Left lung (tissue), 10 donors: Measurements from ENCODE around the gene RUFY2. TPM values are rescaled to one million over a fixed set of nuclear protein-coding genes. Genes with fewer than 3 reads are reported as not detected.

Source experiments
- ATAC-seq: fragments of 200-7000 bp; cut with Tn5 transposase; one replicate; pipeline ENCODE4 v1.9.1; 2020; ENCODE audit warnings: moderate library complexity
- DNase-seq, 4 donors: peaks; one replicate each; pipeline ENCODE4 v3.0.0-alpha.2; 2013 to 2020
- H3K27ac ChIP-seq, 2 donors: fragments of 200-600 bp; sonication (generic) in 1 of 2; one replicate each; pipeline versions ENCODE4 v1.5.0 to v1.8.0; 2020 to 2021
- H3K27me3 ChIP-seq, 2 donors: fragments of 200-600 bp; sonication (generic) in 1 of 2; one replicate each; pipeline versions ENCODE4 v1.5.0 to v1.8.0; 2020 to 2021
- H3K36me3 ChIP-seq, 2 donors: fragments of 200-600 bp; sonication (generic) in 1 of 2; one replicate each; pipeline versions ENCODE4 v1.5.0 to v1.8.0; 2020 to 2021
- H3K4me1 ChIP-seq, 2 donors: fragments of 200-600 bp; one replicate each; pipeline ENCODE4 v1.8.0; 2021
- H3K4me3 ChIP-seq, 2 donors: fragments of 200-600 bp; sonication (generic) in 1 of 2; one replicate each; pipeline versions ENCODE4 v1.5.0 to v1.8.0; 2020 to 2021; ENCODE audit warnings: mild to moderate bottlenecking in 1 of 2
- H3K9me3 ChIP-seq, 2 donors: fragments of 200-600 bp; sonication (generic) in 1 of 2; one replicate each; pipeline versions ENCODE4 v1.5.0 to v1.8.0; 2020 to 2021
- CTCF ChIP-seq, 2 donors: fragments of 200-600 bp; sonication (generic) in 1 of 2; IDR thresholded peaks; one replicate each; pipeline versions ENCODE4 v1.5.0 to v1.8.0; 2021; ENCODE audit warnings: antibody characterized with exemption in 2 of 2
- intact Hi-C, 2 donors: fragments of 100-400 bp; cut with DNase I; formaldehyde crosslinking; loops; one replicate each; pipeline versions ENCODE4 v1.11.2 to v1.14.2; 2022
- polyA plus RNA-seq, 6 donors: library from polyadenylated mRNA; unstranded; fragments of 120-200 nt; gene quantifications; one replicate each; pipeline ENCODE4 v1.2.1, GENCODE V29; 2013; ENCODE audit not compliant: insufficient read length in 6 of 6
- total RNA-seq, 2 donors: library from RNA; stranded (reverse); fragmentation: NEBNext Ultra II Directional; extraction: Animal tissue kit (Norgen Biotek cat#: 25700); gene quantifications; one replicate each; pipeline ENCODE4 v1.2.1, GENCODE V29; 2021
- donor health status: DM: no; HTN: yes; CAD: no.
- donor health status: DM: no; HTN: no; CAD: no.

Gene RUFY2
- total and polyA plus RNA-seq, 8 donors, result 17.1 to 47.2 (median 41.1) TPM

- DNase-seq (no peak), ATAC-seq (no peak)
- peaks cover 23 to 54% of the 10 kb centered on the region in 2 donors for H3K4me1 ChIP-seq
- peak overlapping the region in 1 of 2 donors; percentile 3 for H3K4me3 ChIP-seq
- no peaks in the 10 kb centered on the region for H3K9me3 ChIP-seq
- H3K27ac ChIP-seq, result peak overlapping the region in 1 of 2 donors; percentile 33
- peaks cover 7 to 37% of the 10 kb centered on the region in 2 donors for H3K36me3 ChIP-seq
- TF ChIP-seq CTCF (IDR thresholded peaks at IDR 0.05), result no peak
- no peaks in the 10 kb centered on the region for H3K27me3 ChIP-seq
- intact Hi-C loops, result no loop called here
Observed at GRCh38 chr10:68336754-68337351, 70.2 kb downstream of the RUFY2 start.

- DNase-seq, result no peak
- H3K4me1 ChIP-seq, result peaks cover 23 to 67% of the 10 kb centered on the region in 2 donors
- intact Hi-C loops, result no loop called here
- H3K4me3 ChIP-seq, result peak overlapping the region; percentile 78 to 82
- peak overlapping the region in 1 of 2 donors; percentile 9 for H3K27ac ChIP-seq
- no peak for ATAC-seq
- peaks cover 7 to 17% of the 10 kb centered on the region in 2 donors for H3K36me3 ChIP-seq
- no peak for TF ChIP-seq CTCF (IDR thresholded peaks at IDR 0.05)
- no peaks in the 10 kb centered on the region for H3K27me3 ChIP-seq
- no peaks in the 10 kb centered on the region for H3K9me3 ChIP-seq
Observed at GRCh38 chr10:68334672-68335467, 72.2 kb downstream of the RUFY2 start.

- no peak for ATAC-seq
- H3K27ac ChIP-seq, result peak overlapping the region; percentile 97 to 99
- peaks cover 27 to 78% of the 10 kb centered on the region in 2 donors for H3K4me1 ChIP-seq
- peaks cover 0 to 5% of the 10 kb centered on the region in 2 donors for H3K36me3 ChIP-seq
- DNase-seq, result no peak
- H3K4me3 ChIP-seq, result peak overlapping the region; percentile 78 to 82
- intact Hi-C loops, result no loop called here
- TF ChIP-seq CTCF (IDR thresholded peaks at IDR 0.05), result no peak
- H3K27me3 ChIP-seq, result no peaks in the 10 kb centered on the region
- H3K9me3 ChIP-seq, result no peaks in the 10 kb centered on the region
Observed at GRCh38 chr10:68333440-68334431, 73.3 kb downstream of the RUFY2 start.

- Histone ChIP-seq H3K36me3 (no peaks in the 10 kb centered on the region), H3K9me3 (no peaks in the 10 kb centered on the region), H3K27ac (peak overlapping the region; percentile 97 to 99), H3K4me1 (peaks cover 30 to 77% of the 10 kb centered on the region in 2 donors), H3K4me3 (peak overlapping the region; percentile 78 to 82), H3K27me3 (no peaks in the 10 kb centered on the region)
- ATAC-seq (no peak), DNase-seq (no peak)
- intact Hi-C loops, result no loop called here
- TF ChIP-seq CTCF (IDR thresholded peaks at IDR 0.05), result no peak
Observed at GRCh38 chr10:68333058-68333395, 74.0 kb downstream of the RUFY2 start.
